Activated naive CD4-positive, alpha-beta T cell treated with anti-CD3 and anti-CD28 coated beads, Interleukin-2, amount 50 U/mL, for 72 hours (primary cell): Measurements from ENCODE around the gene SBF2. TPM values are rescaled to one million over a fixed set of nuclear protein-coding genes. Genes with fewer than 3 reads are reported as not detected.

Experiments
- ATAC-seq, 2 donors: fragments of 150-1000 bp; cut with Tn5 transposase; 2 replicates each; pipeline ENCODE4 v1.10.0; 2021; ENCODE audit warnings: mild to moderate bottlenecking in 2 of 2, moderate library complexity in 2 of 2
- DNase-seq, 2 donors: peaks; one replicate each; pipeline ENCODE4 v3.0.0; 2021 to 2022; ENCODE audit warnings: low spot score in 2 of 2
- H3K27ac Mint-ChIP-seq, 2 donors: one replicate each; pipeline ENCODE4 v1.8.0; 2022; ENCODE audit warnings: mild to moderate bottlenecking in 2 of 2, mixed read lengths in 2 of 2
- H3K36me3 Mint-ChIP-seq, 2 donors: one replicate each; pipeline ENCODE4 v1.8.0; 2022; ENCODE audit warnings: mixed read lengths in 2 of 2
- H3K9me3 Mint-ChIP-seq, 2 donors: one replicate each; pipeline ENCODE4 v1.8.0; 2022; ENCODE audit warnings: mixed read lengths in 2 of 2
- total RNA-seq, 2 donors: library from RNA; stranded (reverse); gene quantifications; one replicate each; pipeline ENCODE4 v1.2.3, GENCODE V29; 2022

The SBF2 gene
- total RNA-seq, 2 donors from 2014 or later: 17.8 to 33.2 TPM

DNA sequence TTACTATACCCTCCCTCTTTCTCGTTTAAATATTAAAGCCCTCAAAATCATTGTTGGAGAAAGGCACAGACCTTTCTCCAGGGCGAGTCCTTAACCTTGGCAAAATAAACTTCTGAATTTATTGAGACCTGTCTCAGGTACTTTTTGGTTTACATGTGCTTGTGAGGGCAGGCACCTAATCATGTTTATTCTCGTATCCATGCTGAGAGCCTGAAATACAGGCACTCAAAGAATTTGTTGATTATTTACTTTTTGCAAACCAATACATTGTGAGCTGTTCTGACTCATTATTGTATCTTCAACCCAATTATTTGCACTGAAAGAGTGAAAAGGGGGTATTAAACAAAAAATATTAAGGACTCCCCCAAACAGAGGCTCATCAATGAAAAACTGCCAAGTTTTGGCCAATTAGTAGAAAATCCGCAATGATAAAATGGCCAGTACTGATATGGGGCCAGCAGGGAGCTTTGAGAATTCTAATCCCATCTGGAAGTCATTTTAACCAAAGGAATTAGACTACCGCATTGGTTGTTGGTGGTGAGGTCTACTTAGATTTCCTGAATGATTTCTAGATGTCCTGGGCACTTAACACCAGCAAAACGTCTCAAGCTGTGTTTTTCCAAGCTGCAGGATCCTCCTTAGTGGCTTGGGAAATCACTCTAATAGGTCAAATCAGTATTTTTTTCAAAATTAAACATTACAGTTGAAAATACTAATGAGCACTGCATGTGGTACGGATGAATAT is 472.8 kb downstream of the SBF2 start:
- Mint-ChIP-seq H3K9me3 (no peaks in the 10 kb centered on the region), H3K27ac (no peak overlapping the region), H3K36me3 (no peaks in the 10 kb centered on the region)
- DNase-seq: no peak
- ATAC-seq: no peak

DNA sequence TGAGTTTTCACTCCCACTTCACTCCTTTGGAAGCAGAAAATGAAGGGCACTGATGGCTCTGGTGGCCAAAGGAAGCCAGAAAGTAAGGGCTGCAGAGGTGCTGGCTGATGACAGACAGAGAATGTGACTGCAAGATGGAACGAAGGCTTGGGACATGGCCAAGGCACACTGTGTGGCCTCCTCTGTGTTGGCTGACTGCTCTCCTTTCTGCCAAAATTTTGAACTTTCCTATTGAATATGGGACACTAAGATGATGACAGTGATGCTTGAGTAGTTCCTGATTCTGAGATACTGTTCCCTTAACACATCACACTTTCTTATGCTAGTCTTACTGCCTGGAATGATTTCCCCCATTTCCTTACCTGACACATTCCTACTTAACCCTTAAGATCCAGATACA is 473.8 kb downstream of the SBF2 start:
- H3K36me3 Mint-ChIP-seq: no peaks in the 10 kb centered on the region
- ATAC-seq (no peak), DNase-seq (no peak)
- no peak overlapping the region for H3K27ac Mint-ChIP-seq
- H3K9me3 Mint-ChIP-seq: no peaks in the 10 kb centered on the region

DNA sequence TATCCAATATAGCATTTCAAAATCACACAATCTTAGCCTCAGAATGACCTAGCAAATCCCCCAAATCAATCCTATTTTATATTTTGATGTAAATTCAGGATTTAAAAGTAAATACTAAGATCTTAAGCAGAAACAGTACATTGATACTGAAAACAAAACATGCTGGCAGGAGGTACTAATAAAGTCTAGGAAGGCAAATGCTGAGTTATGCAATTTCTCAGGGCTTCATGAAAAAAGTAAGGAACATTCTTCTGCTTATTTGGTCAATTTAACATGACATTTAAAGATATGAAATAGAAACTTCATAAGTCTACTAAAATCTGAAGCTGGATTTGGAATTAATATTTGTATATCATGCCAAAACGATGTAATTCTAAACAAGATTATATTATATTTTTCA is 476.8 kb downstream of the SBF2 start:
- H3K9me3 Mint-ChIP-seq: no peaks in the 10 kb centered on the region
- H3K27ac Mint-ChIP-seq: no peak overlapping the region
- no peak for ATAC-seq

DNA sequence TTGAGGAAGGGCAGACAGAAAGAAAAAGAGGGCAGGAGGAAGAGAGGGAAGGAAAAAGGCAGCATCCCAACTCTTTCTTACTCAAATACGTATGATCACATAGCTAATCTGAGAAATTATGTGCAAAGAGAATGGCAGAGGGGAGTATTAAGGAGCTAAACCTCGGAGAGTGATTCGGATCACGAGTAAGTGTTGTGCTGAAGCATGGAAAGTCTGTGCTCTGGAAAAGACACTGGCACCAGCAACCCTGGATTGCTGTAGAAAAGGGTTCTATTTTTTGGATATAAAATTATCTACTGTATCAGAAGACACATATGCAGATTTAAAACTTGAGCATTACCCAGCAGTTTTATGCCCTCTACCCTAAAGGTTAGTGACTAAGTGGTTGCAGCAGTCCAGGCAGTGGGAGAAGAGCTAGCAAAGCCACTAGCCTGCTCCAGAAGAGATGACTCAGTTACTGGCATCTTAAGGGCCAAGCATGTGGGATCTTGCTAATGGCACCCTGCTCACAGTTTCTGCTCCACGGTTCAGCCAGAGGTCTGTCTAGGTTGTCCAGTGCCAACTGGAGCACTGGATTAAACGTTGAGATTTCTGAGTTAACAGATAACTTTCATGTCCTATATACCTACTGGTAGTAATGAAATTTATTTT is 478.4 kb downstream of the SBF2 start:
- Mint-ChIP-seq H3K27ac (no peak overlapping the region), H3K36me3 (peaks cover 11 to 24% of the 10 kb centered on the region in 2 donors), H3K9me3 (no peaks in the 10 kb centered on the region)
- ATAC-seq (peak in 1 of 2 donors; percentile 40), DNase-seq (no peak)

More for the DNA sequence above, 476.8 kb downstream of the SBF2 start:
- peaks cover 0 to 8% of the 10 kb centered on the region in 2 donors for H3K36me3 Mint-ChIP-seq
- DNase-seq: no peak

GRCh38 chr11:9814108-9814507 is 479.9 kb downstream of the SBF2 start:
- DNase-seq: no peak
- no peaks in the 10 kb centered on the region for H3K9me3 Mint-ChIP-seq
- peaks cover 11 to 24% of the 10 kb centered on the region in 2 donors for H3K36me3 Mint-ChIP-seq
- ATAC-seq: no peak
- H3K27ac Mint-ChIP-seq: no peak overlapping the region

- H3K36me3 Mint-ChIP-seq: peaks cover 16 to 41% of the 10 kb centered on the region in 2 donors
- H3K27ac Mint-ChIP-seq: no peak overlapping the region
- no peak for DNase-seq
- no peaks in the 10 kb centered on the region for H3K9me3 Mint-ChIP-seq
- no peak for ATAC-seq
These were observed 485.1 kb downstream of the SBF2 start for GRCh38 chr11:9808943-9809342.

DNA sequence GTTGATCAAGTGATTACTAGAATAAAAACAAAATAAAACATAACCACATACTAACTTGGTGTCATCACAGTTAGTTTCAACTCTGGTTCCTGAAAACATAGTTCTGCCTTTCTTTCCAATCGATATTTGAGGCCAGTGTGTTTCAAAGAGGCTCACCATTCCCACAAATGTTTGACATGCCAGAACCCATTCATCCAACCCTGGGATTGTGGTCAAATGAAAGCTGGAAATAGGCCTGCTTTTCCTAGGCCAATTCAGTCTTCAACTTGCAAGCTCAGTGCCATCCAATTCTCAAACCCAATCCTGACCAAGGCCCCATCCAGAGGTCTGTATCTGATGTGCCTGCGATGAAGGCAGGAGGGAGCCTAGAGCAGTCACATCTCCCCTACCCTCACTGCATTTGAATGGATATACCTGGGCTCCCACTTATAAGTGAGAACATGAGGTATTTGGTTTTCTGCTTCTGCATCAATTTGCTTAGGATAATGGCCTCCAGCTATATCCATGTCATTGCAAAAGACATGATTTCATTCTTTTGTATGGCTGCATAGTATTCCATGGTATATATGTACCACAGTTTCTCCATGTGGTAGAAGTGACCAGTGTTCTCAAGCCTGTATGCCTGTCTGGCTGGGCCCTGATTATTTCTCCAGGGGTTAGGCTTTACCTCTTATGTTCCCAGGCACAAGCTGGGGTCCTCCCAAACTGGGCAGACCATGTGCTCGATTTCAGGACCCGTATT is 486.9 kb downstream of the SBF2 start:
- no peak overlapping the region for H3K27ac Mint-ChIP-seq
- ATAC-seq: no peak
- H3K9me3 Mint-ChIP-seq: no peaks in the 10 kb centered on the region
- peaks cover 16 to 32% of the 10 kb centered on the region in 2 donors for H3K36me3 Mint-ChIP-seq
- no peak for DNase-seq

DNA sequence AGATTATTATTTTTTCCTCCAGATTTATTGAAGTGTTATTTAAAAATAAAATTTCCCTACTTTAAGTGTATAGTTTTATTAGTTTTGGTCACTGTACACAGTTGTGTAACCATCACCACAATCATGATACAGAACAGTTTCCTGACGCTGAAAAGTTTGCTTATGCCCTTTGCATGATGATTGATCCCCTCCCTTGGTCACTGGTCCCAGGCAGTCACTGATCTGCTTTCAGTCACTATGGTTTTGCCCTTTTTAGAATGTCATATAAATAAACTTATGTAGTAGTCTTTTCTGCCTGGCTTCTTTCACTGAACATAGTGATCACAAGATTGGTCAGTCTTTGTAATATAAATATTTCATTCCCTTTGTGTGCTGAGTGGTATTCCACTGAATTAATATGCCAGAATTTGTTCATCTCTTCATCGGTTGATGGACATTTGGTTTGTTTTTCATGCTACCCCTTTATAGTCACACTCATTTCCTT is 489.6 kb downstream of the SBF2 start:
- no peak for ATAC-seq
- Mint-ChIP-seq H3K36me3 (peaks cover 5 to 17% of the 10 kb centered on the region in 2 donors), H3K9me3 (no peaks in the 10 kb centered on the region), H3K27ac (no peak overlapping the region)
- DNase-seq: no peak

GRCh38 chr11:9803685-9804418 is 490.2 kb downstream of the SBF2 start:
- Mint-ChIP-seq H3K36me3 (peaks cover 5 to 17% of the 10 kb centered on the region in 2 donors), H3K27ac (no peak overlapping the region), H3K9me3 (no peaks in the 10 kb centered on the region)
- no peak for ATAC-seq
- DNase-seq: no peak

DNA sequence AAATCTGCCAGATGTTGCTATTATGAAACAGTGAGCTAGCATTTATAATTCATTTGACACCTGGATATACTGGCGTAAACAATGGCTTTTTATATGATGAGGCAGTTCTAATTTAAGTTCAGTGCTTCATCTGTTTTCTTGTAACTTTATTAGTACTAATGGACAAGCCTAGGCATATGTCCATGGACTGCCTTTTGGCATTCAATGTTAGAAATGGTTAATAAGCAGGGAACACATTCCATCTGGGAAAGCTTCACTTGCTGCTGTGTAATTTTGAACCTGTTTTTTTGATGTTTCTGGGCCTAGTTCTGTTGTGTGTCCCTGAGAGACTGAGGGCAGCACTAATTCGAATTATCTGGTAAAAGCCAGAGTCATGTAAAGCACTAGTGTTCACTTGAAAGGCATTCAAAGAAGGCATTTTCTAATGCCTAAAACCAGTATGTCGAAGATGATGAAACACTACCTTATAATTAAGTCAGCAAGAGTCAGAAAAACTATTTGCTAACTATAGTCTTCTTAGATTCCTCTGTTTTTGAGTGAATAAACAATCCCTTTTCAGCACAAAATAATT is 491.6 kb downstream of the SBF2 start:
- no peak overlapping the region for H3K27ac Mint-ChIP-seq
- no peaks in the 10 kb centered on the region for H3K9me3 Mint-ChIP-seq
- no peak for DNase-seq
- peaks cover 0 to 13% of the 10 kb centered on the region in 2 donors for H3K36me3 Mint-ChIP-seq
- ATAC-seq: no peak

- no peak for ATAC-seq
- Mint-ChIP-seq H3K27ac (no peak overlapping the region), H3K9me3 (no peaks in the 10 kb centered on the region), H3K36me3 (no peaks in the 10 kb centered on the region)
- DNase-seq: no peak
These were observed 494.1 kb downstream of the SBF2 start for GRCh38 chr11:9799886-9800285.

DNA sequence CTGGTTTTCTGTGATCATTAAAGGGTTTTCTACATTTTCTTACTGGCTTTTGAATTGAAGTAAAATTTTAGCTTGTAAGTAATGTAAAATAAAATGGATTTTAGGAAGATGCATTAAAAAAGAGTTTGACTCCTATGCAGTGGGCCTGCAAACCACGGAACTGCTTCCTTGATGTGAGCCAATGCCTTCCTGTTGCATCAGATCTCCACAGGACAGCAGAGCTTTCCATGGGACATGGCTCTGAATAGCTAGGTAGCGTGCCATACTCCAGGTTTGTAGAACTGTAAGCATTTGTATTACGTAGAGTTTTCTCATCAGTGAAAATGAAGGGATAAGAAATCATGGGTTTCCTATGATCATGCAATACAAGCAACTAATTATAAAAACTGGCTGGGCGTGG is 496.7 kb downstream of the SBF2 start:
- Mint-ChIP-seq H3K27ac (no peak overlapping the region), H3K9me3 (no peaks in the 10 kb centered on the region), H3K36me3 (no peaks in the 10 kb centered on the region)
- DNase-seq (no peak), ATAC-seq (no peak)

DNA sequence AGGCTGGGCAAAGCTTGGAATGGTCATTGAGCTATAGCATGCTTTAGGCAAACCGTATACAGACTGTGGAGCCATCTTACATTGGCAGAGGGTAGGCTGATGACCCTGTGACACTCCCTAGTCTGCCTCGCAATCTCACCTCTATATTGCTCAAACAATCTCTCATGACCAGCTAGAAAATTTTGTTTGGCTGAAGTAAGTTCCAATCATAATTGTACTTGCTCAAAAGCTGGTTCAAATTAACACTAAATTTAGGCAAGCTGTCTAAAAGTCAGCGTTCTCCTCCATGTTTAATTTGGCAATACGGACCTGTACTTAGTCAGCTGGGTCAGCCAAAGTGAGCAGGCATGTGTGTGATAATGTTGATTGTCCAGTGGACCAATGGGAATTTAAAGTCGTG is 497.2 kb downstream of the SBF2 start:
- no peaks in the 10 kb centered on the region for H3K9me3 Mint-ChIP-seq
- ATAC-seq (no peak), DNase-seq (no peak)
- no peak overlapping the region for H3K27ac Mint-ChIP-seq
- no peaks in the 10 kb centered on the region for H3K36me3 Mint-ChIP-seq

DNA sequence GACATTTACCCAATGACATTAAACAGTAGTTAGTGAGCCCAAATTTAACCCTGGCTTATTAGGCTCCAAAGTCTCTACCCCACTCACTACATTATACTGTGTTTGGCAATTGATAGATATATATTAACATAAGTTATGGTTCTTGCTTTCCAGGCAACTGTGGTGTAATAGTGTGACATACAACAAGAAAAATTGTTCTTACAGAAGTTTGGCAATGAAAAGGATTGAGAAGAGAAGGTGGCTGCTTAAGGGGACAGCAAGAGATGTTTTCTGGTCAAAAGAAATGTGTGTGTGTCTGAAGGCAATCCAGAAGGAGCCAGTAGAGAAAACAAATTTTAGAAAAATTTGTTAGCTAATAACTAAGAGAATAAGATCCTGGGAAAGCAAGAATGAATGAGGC is 497.8 kb downstream of the SBF2 start:
- H3K27ac Mint-ChIP-seq: no peak overlapping the region
- no peak for ATAC-seq
- no peak for DNase-seq

GRCh38 chr11:9790703-9791102 is 503.3 kb downstream of the SBF2 start:
- Mint-ChIP-seq H3K9me3 (no peaks in the 10 kb centered on the region), H3K36me3 (no peaks in the 10 kb centered on the region), H3K27ac (no peak overlapping the region)
- ATAC-seq (no peak), DNase-seq (no peak)

More for the DNA sequence above, 497.8 kb downstream of the SBF2 start:
- no peaks in the 10 kb centered on the region for H3K36me3 Mint-ChIP-seq
- no peaks in the 10 kb centered on the region for H3K9me3 Mint-ChIP-seq

- DNase-seq (no peak), ATAC-seq (no peak)
- no peak overlapping the region for H3K27ac Mint-ChIP-seq
- H3K36me3 Mint-ChIP-seq: no peaks in the 10 kb centered on the region
- no peaks in the 10 kb centered on the region for H3K9me3 Mint-ChIP-seq
These were observed 504.1 kb downstream of the SBF2 start for GRCh38 chr11:9789910-9790309.
